Loucy (cell line): ENCODE data around the gene SNX25.
A peak's percentile ranks its signal among the peaks of the same experiment; 100 is the strongest.

Source experiments
- H2AFZ ChIP-seq: fragments of 200-600 bp; sonication (generic); 2 replicates; pipeline ENCODE4 v1.6.0; 2016; ENCODE audit warnings: antibody characterized with exemption, mild to moderate bottlenecking, low read length, moderate library complexity
- H3F3A ChIP-seq: fragments of 200-600 bp; 2 replicates; pipeline ENCODE4 v1.6.0; 2016; ENCODE audit warnings: antibody characterized with exemption, low read depth, mild to moderate bottlenecking
- H3K27me3 ChIP-seq: fragments of 200-600 bp; sonication (generic); 2 replicates; pipeline ENCODE4 v1.6.1; 2014; ENCODE audit warnings: low read length, mild to moderate bottlenecking; ENCODE audit not compliant: insufficient read depth, poor library complexity, severe bottlenecking
- H3K36me3 ChIP-seq: fragments of 200-600 bp; sonication (generic); 2 replicates; pipeline ENCODE4 v1.6.1; 2016; ENCODE audit warnings: low read length; ENCODE audit not compliant: insufficient read depth
- H3K4me1 ChIP-seq: fragments of 200-600 bp; sonication (generic); 2 replicates; pipeline ENCODE4 v1.5.1; 2014; ENCODE audit warnings: low read length, mild to moderate bottlenecking; ENCODE audit not compliant: insufficient read depth, poor library complexity, severe bottlenecking
- H3K4me2 ChIP-seq: fragments of 200-600 bp; sonication (generic); 2 replicates; pipeline ENCODE4 v1.6.0; 2014; ENCODE audit warnings: antibody characterized with exemption, low read length, low read depth, mild to moderate bottlenecking; ENCODE audit not compliant: poor library complexity, severe bottlenecking
- H3K4me3 ChIP-seq: fragments of 200-600 bp; sonication (generic); 2 replicates; pipeline ENCODE4 v1.5.1; 2014; ENCODE audit warnings: low read length, mild to moderate bottlenecking, mixed read lengths; ENCODE audit not compliant: poor library complexity, severe bottlenecking
- H3K79me2 ChIP-seq: fragments of 200-600 bp; sonication (generic); 2 replicates; pipeline ENCODE4 v1.6.1; 2014; ENCODE audit warnings: low read length; ENCODE audit not compliant: insufficient read depth
- H3K9ac ChIP-seq: fragments of 200-600 bp; sonication (generic); 2 replicates; pipeline ENCODE4 v1.6.0; 2014; ENCODE audit warnings: mild to moderate bottlenecking, low read depth, low read length, moderate library complexity; ENCODE audit not compliant: poor library complexity, severe bottlenecking
- H3K9me2 ChIP-seq: fragments of 200-600 bp; sonication (generic); replicated peaks from 2 replicates; pipeline ENCODE4 v1.6.1; 2016; ENCODE audit warnings: low read depth, low read length, mixed read lengths
- H3K9me3 ChIP-seq: fragments of 200-600 bp; sonication (generic); 2 replicates; pipeline ENCODE4 v1.6.1; 2014; ENCODE audit warnings: mild to moderate bottlenecking, antibody characterized with exemption, low read length, low read depth; ENCODE audit not compliant: insufficient read depth
- H4K20me1 ChIP-seq: fragments of 200-600 bp; sonication (generic); 2 replicates; pipeline ENCODE4 v1.6.0; 2014; ENCODE audit warnings: antibody characterized with exemption, low read length, mild to moderate bottlenecking; ENCODE audit not compliant: insufficient read depth, poor library complexity, severe bottlenecking
- EZH2phosphoT487 ChIP-seq: fragments of 200-600 bp; IDR thresholded peaks from 2 replicates; pipeline ENCODE4 v1.6.1; 2018; ENCODE audit warnings: antibody characterized with exemption, mild to moderate bottlenecking, moderate library complexity, borderline replicate concordance
- TF ChIP-seq, protein P1 (sequence below): fragments of 200-600 bp; sonication (generic); conservative IDR thresholded peaks from 2 replicates; pipeline ENCODE4 v1.5.1; 2014; ENCODE audit warnings: mild to moderate bottlenecking, antibody characterized with exemption, low read length

Gene SNX25

DNA sequence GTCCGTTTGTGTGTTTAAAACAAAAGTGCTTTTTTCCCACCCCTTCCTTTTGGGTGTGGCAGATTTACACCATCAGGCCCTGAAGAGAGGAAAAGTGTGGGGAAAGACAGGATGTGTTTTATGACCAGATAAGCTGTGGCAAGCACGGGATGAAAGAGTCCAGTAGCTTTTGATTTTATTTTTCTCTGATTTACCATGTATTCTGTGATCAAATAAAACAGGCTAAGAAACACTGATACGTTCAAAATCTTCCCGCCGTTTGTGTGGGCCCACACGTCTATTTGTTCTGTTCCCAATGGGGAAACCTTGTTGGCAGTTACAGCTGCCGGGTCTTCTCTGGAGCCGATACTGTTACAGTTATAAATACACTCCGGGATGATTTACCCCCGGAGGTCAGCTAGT lies 175.5 kb downstream of the SNX25 start:
- H3K4me3 ChIP-seq: peak overlapping the region; percentile 45
- TF ChIP-seq, protein P1, sequence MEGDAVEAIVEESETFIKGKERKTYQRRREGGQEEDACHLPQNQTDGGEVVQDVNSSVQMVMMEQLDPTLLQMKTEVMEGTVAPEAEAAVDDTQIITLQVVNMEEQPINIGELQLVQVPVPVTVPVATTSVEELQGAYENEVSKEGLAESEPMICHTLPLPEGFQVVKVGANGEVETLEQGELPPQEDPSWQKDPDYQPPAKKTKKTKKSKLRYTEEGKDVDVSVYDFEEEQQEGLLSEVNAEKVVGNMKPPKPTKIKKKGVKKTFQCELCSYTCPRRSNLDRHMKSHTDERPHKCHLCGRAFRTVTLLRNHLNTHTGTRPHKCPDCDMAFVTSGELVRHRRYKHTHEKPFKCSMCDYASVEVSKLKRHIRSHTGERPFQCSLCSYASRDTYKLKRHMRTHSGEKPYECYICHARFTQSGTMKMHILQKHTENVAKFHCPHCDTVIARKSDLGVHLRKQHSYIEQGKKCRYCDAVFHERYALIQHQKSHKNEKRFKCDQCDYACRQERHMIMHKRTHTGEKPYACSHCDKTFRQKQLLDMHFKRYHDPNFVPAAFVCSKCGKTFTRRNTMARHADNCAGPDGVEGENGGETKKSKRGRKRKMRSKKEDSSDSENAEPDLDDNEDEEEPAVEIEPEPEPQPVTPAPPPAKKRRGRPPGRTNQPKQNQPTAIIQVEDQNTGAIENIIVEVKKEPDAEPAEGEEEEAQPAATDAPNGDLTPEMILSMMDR: no peak
- no peak for TF ChIP-seq EZH2phosphoT487
- H3K4me2 ChIP-seq: peak overlapping the region; percentile 45

DNA sequence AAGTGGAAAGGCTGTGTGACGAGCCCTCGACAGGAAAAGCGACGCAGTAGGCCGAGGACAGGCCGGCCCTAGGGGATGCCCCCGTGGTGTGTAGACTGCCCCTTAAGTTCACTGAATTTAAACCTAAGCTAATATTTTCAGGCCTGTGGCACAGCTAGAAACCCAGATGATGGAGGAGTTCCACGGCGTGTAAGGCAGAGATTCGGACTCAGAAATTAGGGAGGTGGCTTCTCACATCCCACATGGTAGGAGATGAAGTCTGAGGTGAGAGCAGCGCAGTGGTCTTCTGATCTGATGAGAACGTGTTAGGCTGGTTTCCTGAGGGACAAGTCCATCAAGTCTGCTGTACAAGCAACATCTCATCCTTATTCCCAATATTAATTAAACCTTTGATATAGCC lies 178.6 kb downstream of the SNX25 start:
- no peak overlapping the region for H3K4me2 ChIP-seq
- H3F3A ChIP-seq: peaks cover 2% of the 10 kb centered on the region; the same call in 1 of the 2 replicates
- H2AFZ ChIP-seq: no peak overlapping the region
- H3K4me3 ChIP-seq: no peak overlapping the region
- H3K4me1 ChIP-seq: peaks cover 18% of the 10 kb centered on the region
- H3K27me3 ChIP-seq: no peaks in the 10 kb centered on the region
- no peaks in the 10 kb centered on the region for H3K9me3 ChIP-seq
- no peaks in the 10 kb centered on the region for H3K9me2 ChIP-seq
- no peak for TF ChIP-seq EZH2phosphoT487
- TF ChIP-seq, protein P1: no peak
- H3K9ac ChIP-seq: no peak overlapping the region
- peaks cover under 1% of the 10 kb centered on the region; the same call in 1 of the 2 replicates for H3K79me2 ChIP-seq
- no peaks in the 10 kb centered on the region for H3K36me3 ChIP-seq
- H4K20me1 ChIP-seq: no peaks in the 10 kb centered on the region

More for the DNA sequence above, 175.5 kb downstream of the SNX25 start:
- no peaks in the 10 kb centered on the region for H3K36me3 ChIP-seq
- no peak overlapping the region for H2AFZ ChIP-seq
- H3F3A ChIP-seq: no peaks in the 10 kb centered on the region
- no peaks in the 10 kb centered on the region for H3K9me2 ChIP-seq
- H4K20me1 ChIP-seq: no peaks in the 10 kb centered on the region
- peaks cover 7% of the 10 kb centered on the region; the same call in 1 of the 2 replicates for H3K9me3 ChIP-seq
- no peak overlapping the region for H3K9ac ChIP-seq
- peaks cover 18% of the 10 kb centered on the region for H3K4me1 ChIP-seq
- H3K27me3 ChIP-seq: peaks cover 6% of the 10 kb centered on the region
- H3K79me2 ChIP-seq: no peaks in the 10 kb centered on the region

DNA sequence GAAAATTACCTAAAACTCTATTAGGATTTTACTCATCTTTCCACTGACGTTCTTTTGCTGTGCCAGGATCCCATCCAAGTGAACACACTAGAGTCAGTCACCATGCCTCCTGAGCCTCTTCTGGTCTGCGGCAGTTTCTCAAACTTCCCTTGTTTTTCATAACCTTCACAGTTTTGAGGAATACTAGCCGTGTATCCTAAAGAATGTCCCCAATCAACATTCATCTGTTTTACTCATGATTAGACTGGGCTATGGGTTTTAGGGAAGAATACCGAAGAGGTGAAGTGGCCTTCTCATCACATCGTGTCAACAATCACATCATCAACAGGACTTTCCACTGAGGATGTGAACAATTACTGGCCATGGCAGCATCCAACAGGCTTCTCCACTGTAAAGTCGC lies 181.5 kb downstream of the SNX25 start:
- no peak overlapping the region for H3K9ac ChIP-seq
- H3K4me1 ChIP-seq: peaks cover 23% of the 10 kb centered on the region
- H3F3A ChIP-seq: peaks cover 2% of the 10 kb centered on the region; the same call in 1 of the 2 replicates
- TF ChIP-seq EZH2phosphoT487: no peak
- TF ChIP-seq, protein P1: no peak
- no peak overlapping the region for H2AFZ ChIP-seq
- H4K20me1 ChIP-seq: peaks cover 6% of the 10 kb centered on the region
- H3K27me3 ChIP-seq: no peaks in the 10 kb centered on the region
- H3K4me3 ChIP-seq: no peak overlapping the region
- H3K36me3 ChIP-seq: no peaks in the 10 kb centered on the region
- no peaks in the 10 kb centered on the region for H3K9me3 ChIP-seq
- H3K4me2 ChIP-seq: no peak overlapping the region
- H3K9me2 ChIP-seq: no peaks in the 10 kb centered on the region
- H3K79me2 ChIP-seq: peaks cover 26% of the 10 kb centered on the region
